Gastroesophageal sphincter (tissue), 4 donors: ENCODE measurements around the gene GRM4. TPM values are rescaled to one million over a fixed set of nuclear protein-coding genes. Genes with fewer than 3 reads are reported as not detected.

Experiments used
- ATAC-seq: fragments of 150-250 bp; one replicate; pipeline ENCODE4 v1.9.1; 2016; ENCODE audit warnings: mild to moderate bottlenecking, moderate library complexity
- H3K27ac ChIP-seq, 4 donors: fragments of 200-600 bp; sonication (generic) in 3 of 4; 1 replicate in 3 of 4; 2 replicates in 1 of 4; pipeline ENCODE4 v1.5.1; 2016 to 2019
- H3K27me3 ChIP-seq: fragments of 200-600 bp; sonication (generic); one replicate; pipeline ENCODE4 v1.5.1; 2019
- H3K36me3 ChIP-seq, 2 donors: fragments of 200-600 bp; sonication (generic); one replicate each; pipeline ENCODE4 v1.5.1; 2019; ENCODE audit warnings: control low read depth in 1 of 2
- H3K4me1 ChIP-seq, 3 donors: fragments of 200-600 bp; sonication (generic); 1 replicate in 2 of 3; 2 replicates in 1 of 3; pipeline ENCODE4 v1.5.1; 2016 to 2019; ENCODE audit warnings: control low read depth in 2 of 3
- H3K4me3 ChIP-seq, 2 donors: fragments of 200-600 bp; sonication (generic); one replicate each; pipeline ENCODE4 v1.5.1; 2019; ENCODE audit warnings: mild to moderate bottlenecking in 1 of 2, moderate library complexity in 1 of 2
- H3K9me3 ChIP-seq, 3 donors: fragments of 200-600 bp; sonication (generic); one replicate each; pipeline ENCODE4 v1.5.1; 2017 to 2019; ENCODE audit warnings: control low read depth in 2 of 3
- EP300 ChIP-seq: sonication (generic); formaldehyde crosslinking; IDR thresholded peaks from one replicate; pipeline ENCODE4 v1.6.1; 2017; ENCODE audit warnings: antibody characterized with exemption, mild to moderate bottlenecking
- POLR2A ChIP-seq, 2 donors: fragments of 450-650 bp; IDR thresholded peaks; one replicate each; pipeline ENCODE4 v1.6.1; 2017; ENCODE audit warnings: antibody characterized with exemption in 2 of 2, mild to moderate bottlenecking in 2 of 2, moderate library complexity in 1 of 2
- POLR2AphosphoS5 ChIP-seq: sonication (generic); formaldehyde crosslinking; IDR thresholded peaks from one replicate; pipeline ENCODE4 v1.6.1; 2017; ENCODE audit warnings: antibody characterized with exemption
- WGBS, 2 donors: methylation state at CpG; one replicate each; pipeline ENCODE4 v1.1.5; 2018; ENCODE audit warnings: low coverage in 1 of 2; 5-methylcytosine and 5-hydroxymethylcytosine counted together
- total RNA-seq, 4 donors: library from RNA; depleted of rRNA; stranded (reverse); fragments of >200 nt; gene quantifications; one replicate each; pipeline ENCODE4 v1.1.0, GENCODE V29; 2016
- TF ChIP-seq, protein P1 (sequence below), 4 experiments: fragments of 200-600 bp in 2 of 4; fragments of 450-650 bp in 2 of 4; sonication (generic) in 1 of 4; IDR thresholded peaks; one replicate each; pipeline ENCODE4 v1.5.1; 2017 to 2019; ENCODE audit warnings: antibody characterized with exemption in 4 of 4, mild to moderate bottlenecking in 2 of 4, moderate library complexity in 2 of 4

GRM4 gene
- total RNA-seq, 4 donors from 2014 or later = not detected

GRCh38 chr6:34120953-34121675 is 24.8 kb downstream of the GRM4 start:
- TF ChIP-seq POLR2A (IDR thresholded peaks at IDR 0.05) (no peak), EP300 (no peak), POLR2AphosphoS5 (no peak)
- TF ChIP-seq, protein P1, sequence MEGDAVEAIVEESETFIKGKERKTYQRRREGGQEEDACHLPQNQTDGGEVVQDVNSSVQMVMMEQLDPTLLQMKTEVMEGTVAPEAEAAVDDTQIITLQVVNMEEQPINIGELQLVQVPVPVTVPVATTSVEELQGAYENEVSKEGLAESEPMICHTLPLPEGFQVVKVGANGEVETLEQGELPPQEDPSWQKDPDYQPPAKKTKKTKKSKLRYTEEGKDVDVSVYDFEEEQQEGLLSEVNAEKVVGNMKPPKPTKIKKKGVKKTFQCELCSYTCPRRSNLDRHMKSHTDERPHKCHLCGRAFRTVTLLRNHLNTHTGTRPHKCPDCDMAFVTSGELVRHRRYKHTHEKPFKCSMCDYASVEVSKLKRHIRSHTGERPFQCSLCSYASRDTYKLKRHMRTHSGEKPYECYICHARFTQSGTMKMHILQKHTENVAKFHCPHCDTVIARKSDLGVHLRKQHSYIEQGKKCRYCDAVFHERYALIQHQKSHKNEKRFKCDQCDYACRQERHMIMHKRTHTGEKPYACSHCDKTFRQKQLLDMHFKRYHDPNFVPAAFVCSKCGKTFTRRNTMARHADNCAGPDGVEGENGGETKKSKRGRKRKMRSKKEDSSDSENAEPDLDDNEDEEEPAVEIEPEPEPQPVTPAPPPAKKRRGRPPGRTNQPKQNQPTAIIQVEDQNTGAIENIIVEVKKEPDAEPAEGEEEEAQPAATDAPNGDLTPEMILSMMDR (IDR thresholded peaks at IDR 0.05) = no peak
- peaks cover 67% of the 10 kb centered on the region for H3K27me3 ChIP-seq
- no peaks in the 10 kb centered on the region for H3K4me1 ChIP-seq
- no peaks in the 10 kb centered on the region for H3K9me3 ChIP-seq
- 20 to 24% methylated on average over 5 to 6 of the region's 13 CpGs for WGBS, 2 donors
- H3K4me3 ChIP-seq = no peak overlapping the region
- H3K36me3 ChIP-seq = no peaks in the 10 kb centered on the region
- H3K27ac ChIP-seq = no peak overlapping the region
- no peak for ATAC-seq

GRCh38 chr6:34115915-34116314 is 30.0 kb downstream of the GRM4 start:
- H3K27me3 ChIP-seq = peaks cover 66% of the 10 kb centered on the region
- WGBS, 2 donors = 83 to 100% methylated on average over 3 to 10 of the region's 11 CpGs
- TF ChIP-seq POLR2A (IDR thresholded peaks at IDR 0.05) (no peak), POLR2AphosphoS5 (no peak), EP300 (no peak)
- TF ChIP-seq, protein P1 (IDR thresholded peaks at IDR 0.05) = no peak

DNA sequence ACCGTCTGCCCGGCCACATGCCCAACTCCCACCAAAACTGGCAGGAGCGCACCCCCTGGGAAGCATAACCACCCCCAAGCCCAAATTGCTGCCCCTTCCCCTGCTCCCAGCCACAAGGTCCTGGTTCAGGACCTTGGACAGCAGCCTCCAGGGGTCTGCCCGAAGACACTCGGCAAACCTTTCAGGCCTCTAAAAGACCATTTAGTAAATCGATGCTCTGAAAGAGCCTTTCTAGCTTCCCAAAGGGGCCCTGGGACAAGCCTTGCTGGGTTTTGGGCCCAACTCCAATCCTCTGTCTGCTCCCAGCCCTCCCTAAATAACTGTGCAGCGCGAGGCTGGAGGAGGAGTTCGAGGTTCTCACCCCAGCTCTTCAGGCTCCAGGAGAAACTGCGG is 30.5 kb downstream of the GRM4 start:
- Histone ChIP-seq H3K9me3 (no peaks in the 10 kb centered on the region), H3K27ac (no peak overlapping the region), H3K4me3 (no peak overlapping the region), H3K4me1 (no peaks in the 10 kb centered on the region), H3K27me3 (peaks cover 70% of the 10 kb centered on the region), H3K36me3 (no peaks in the 10 kb centered on the region)
- TF ChIP-seq POLR2A (IDR thresholded peaks at IDR 0.05) (no peak), EP300 (no peak)
- WGBS, 2 donors = 18% methylated on average over 2 of the region's 10 CpGs; no CpG with 5 or more reads in 1 of the 2 donors
- no peak for ATAC-seq

More at GRCh38 chr6:34115915-34116314, 30.0 kb downstream of the GRM4 start:
- no peaks in the 10 kb centered on the region for H3K4me1 ChIP-seq
- H3K27ac ChIP-seq = no peak overlapping the region
- no peak overlapping the region for H3K4me3 ChIP-seq
- no peak for ATAC-seq
- H3K9me3 ChIP-seq = no peaks in the 10 kb centered on the region
- H3K36me3 ChIP-seq = no peaks in the 10 kb centered on the region

- no peak for TF ChIP-seq POLR2AphosphoS5
- TF ChIP-seq, protein P1 (IDR thresholded peaks at IDR 0.05) = no peak
- TF ChIP-seq POLR2A (IDR thresholded peaks at IDR 0.05) = no peak
- no peak for TF ChIP-seq EP300
- Histone ChIP-seq H3K4me3 (no peak overlapping the region), H3K27ac (no peak overlapping the region), H3K4me1 (no peaks in the 10 kb centered on the region), H3K27me3 (peaks cover 72% of the 10 kb centered on the region), H3K9me3 (no peaks in the 10 kb centered on the region), H3K36me3 (no peaks in the 10 kb centered on the region)
- no peak for ATAC-seq
- 60 to 62% methylated on average over 1 to 2 of the region's 16 CpGs for WGBS, 2 donors
These were observed 31.0 kb downstream of the GRM4 start for GRCh38 chr6:34114695-34115402.

GRCh38 chr6:34113532-34113931 is 32.4 kb downstream of the GRM4 start:
- H3K27me3 ChIP-seq = peaks cover 77% of the 10 kb centered on the region
- H3K9me3 ChIP-seq = no peaks in the 10 kb centered on the region
- no peak overlapping the region for H3K4me3 ChIP-seq
- no peaks in the 10 kb centered on the region for H3K4me1 ChIP-seq
- ATAC-seq = no peak
- no peak overlapping the region for H3K27ac ChIP-seq
- 0 to 40% methylated on average over 1 of the region's 3 CpGs for WGBS, 2 donors
- H3K36me3 ChIP-seq = no peaks in the 10 kb centered on the region
- TF ChIP-seq POLR2A (IDR thresholded peaks at IDR 0.05) = no peak
- TF ChIP-seq POLR2AphosphoS5 = no peak
- no peak for TF ChIP-seq EP300
- TF ChIP-seq, protein P1 (IDR thresholded peaks at IDR 0.05) = no peak
